NCI-H187 treated with DMSO at 0.1 percent for 48 hours (cell line): ENCODE results near the gene ARHGEF35.
"Not testable (repeated sequence)": the region's sequence is repeated elsewhere in the genome, so short reads cannot be mapped to it uniquely, and the experiment has no call there.

Source experiments
- DNase-seq: peaks from one replicate; lab custom pipeline; 2025; lab: John Stamatoyannopoulos, UW

The ARHGEF35 gene

DNA sequence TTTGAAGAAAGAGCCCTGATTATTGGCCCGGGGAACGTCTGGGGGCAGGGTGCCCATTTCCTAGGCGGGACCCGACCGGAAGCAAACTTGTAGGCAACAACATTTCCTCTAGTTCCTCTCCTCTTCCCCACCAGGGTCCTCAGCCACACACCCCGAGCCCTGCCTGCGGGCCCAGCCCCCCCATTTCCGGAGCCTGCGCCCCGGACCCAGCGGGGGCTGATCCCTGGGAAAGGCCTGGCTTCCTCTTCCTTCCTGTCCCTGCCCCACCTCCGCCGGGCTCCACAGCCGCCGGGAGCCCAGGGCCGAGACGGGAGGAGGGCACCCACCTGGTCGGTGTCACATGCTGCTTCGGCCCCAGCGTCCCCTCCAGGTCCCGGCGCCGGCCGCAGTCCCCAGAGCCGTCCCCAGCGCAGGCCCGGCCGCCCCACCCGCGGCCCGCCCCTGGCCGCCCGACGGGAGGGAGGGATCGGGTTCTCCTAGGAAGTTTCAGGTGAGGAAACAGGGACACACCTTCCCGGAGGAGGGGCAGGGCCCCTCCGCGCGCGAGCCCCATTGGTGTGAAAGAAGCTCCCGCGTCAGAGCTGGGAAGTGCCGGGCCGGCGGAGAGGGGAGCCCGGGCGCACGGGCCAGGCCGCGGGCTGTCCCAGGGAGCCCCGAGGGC, at the start of gene ARHGEF35:
Gene ARHGEF35 (minus strand): TSS at position 622 of the 661 bp plus-strand sequence. CDS start 7,450 bp downstream, outside the sequence.
- not testable (repeated sequence) for DNase-seq

DNA sequence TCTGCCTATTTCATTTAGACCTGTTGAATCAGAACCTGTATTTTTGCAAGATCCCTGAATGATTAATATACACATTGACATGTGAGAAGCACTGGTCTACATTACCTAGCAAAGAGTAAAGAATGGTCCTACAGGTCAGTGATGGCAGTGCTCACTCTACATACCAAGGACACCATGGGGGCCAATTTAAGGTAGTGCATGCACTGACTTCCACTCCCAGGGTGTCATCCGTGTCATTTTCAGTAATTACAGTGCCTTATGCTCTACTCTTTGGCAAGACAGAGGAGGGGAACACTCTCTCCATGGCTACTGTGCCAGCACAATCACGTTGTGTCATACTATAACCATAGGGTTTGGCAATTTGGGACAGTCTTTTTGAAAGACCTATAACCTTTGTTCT, 49.7 kb upstream of the ARHGEF35 start:
- not testable (repeated sequence) for DNase-seq

DNA sequence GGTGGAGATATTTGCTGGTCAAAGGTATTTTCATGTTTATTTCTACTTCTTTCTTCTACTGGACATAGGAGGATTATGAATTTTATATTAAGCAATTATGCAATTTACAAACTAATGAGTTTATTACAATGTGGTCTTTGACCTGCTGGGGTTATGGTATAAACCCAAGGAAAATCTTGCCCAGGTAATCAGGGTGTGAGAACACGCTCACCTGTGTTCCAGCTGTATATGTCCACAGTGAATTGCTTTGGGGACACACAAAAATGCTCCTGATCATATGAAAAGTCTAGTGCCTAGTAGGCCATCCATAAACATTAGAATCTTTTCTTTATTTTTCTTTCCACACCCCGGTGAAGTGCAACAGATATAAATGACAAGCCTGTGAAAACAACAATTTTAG, 43.7 kb upstream of the ARHGEF35 start, which contains the start of gene OR2A42:
Gene OR2A42 (minus strand): TSS at position 241 of the 400 bp plus-strand sequence. CDS start 6,762 bp downstream, outside the sequence.
- not testable (repeated sequence) for DNase-seq

DNA sequence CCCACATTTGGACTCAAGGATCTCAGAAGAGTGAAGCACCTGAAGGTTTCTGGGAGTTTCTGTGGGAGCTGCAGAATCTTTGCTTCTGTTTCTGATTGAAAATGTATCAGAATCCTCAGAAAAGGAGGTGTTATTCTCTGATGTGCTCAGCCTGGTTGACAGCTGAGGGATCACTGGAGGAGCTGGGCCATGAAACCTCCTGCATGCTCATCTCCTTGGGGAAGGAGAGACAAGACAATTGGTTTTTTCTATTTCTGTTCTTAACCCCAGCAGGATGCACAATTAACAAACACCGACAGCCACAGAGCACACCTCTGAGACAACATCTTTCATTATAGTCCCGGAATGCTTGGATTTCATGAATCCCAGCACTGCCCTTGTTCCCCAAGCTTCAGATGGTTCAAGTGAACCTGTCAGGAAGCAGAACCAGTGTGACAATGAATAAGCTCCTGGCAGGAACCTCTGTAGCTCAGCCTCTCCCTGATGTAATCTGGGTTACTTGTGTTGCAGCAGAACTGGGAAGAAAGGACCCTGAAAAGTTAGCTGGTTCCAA, 43.0 kb upstream of the ARHGEF35 start:
- not testable (repeated sequence) for DNase-seq

DNA sequence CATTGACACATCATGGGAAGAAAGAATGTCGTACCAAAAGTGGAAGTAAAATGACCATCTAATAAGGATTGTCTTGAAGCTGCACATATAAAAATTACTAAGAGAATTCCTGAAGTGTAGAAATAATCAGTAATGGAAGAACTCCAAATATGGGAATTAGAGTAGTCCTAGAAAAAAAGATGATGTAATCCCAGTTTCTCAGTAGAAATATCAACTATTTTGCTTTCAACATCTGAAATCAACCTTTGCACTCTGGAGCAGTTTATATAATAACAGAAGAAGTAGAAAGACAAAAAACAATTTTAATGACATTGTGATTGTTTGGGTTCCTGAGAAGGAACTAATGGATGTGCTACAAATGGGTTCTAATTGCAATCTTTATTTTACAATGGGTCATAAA, 37.4 kb upstream of the ARHGEF35 start:
- not testable (repeated sequence) for DNase-seq

DNA sequence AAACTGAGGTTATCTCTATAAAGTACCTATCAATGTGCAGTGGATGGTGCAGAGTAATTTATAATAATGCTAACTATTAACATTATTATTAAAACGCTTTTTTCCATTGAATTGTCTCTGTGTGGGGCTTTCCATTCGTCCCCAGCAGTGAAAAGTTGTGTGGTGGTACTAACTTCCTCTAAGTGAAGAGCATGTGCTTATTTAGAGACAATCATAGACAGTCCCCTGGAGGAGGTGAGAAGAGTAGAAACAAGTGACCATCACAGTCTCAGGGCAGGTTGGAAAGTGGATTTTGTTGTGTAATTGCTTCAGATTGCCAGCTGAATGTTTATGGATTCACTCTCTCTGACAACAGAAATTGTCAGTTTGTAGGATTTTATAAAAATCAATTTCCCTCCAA, 35.4 kb upstream of the ARHGEF35 start:
- not testable (repeated sequence) for DNase-seq

DNA sequence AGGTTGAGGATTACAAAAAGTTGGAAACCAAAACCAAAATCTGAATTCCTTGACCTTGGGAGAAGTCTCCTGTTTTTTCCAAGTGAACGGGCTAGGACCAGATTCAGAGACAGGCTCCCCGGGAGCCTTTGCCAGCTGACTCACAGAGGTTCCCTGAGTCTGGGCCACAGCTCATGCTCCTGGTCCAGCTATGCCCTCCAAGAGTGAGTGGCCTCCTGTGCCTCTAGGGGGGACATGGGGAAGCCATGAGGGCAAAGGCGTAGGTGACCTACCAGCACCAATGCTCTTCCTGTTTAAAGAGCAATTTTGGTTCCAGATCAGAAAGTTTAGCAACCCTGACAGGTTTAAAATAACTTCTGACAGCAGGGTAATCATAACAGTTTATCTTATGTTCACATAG, 33.2 kb upstream of the ARHGEF35 start:
- not testable (repeated sequence) for DNase-seq

DNA sequence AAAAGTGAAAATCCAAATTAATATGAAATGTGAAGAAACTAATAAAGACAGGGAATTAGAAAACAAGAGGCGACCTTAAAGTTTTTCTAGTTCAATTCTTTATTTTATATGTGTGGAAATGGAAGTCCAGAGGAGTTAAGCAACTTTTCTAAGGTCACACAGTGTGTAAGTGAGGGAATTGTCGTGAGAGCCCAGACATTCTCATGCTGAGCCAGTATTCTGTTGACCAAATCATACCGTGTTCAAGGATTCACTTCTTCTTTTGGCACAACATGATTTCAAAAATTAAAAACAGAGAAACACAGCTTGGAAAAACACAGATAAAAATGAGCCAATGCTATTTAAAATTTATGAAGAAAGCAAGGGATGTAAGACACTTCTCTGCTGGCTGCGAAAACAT, 31.2 kb upstream of the ARHGEF35 start:
- DNase-seq = not testable (repeated sequence)

DNA sequence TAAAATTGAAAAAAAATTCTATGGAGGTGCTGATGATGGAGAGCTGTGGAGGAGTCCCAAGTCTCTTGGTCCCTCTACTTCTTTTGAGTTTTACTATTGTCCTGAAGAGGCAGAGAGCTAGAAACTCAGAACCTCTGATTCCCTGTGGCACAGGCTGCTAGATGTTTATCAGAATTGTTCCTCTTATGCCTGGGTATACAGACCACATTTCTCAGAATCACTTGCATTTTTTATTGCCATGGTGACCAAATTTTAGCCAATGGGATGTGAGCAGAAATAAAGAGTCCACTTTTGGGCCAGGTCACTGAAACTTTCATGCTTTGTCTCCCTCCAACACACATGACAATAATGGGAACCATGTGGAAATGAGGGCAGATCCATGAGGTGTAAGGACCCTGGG, 28.0 kb upstream of the ARHGEF35 start:
- DNase-seq = not testable (repeated sequence)

DNA sequence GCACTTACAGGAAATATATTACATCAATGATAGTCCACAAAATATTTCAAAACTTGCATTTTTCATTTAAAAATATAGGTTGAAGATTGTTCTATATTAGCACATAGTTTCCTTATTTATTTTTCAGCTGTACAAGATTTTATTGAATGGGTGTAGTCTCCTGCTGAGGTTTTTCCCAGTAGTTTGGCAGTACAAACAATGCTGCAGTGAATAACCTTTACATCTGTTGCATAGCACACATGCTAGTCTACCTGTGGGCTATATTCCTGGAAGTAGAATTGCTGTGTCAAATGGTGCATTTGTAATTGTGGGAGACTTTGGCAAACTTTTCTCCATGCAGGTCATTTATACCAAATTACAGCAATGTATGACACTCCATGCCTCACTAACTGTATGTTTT, 24.9 kb upstream of the ARHGEF35 start:
- not testable (repeated sequence) for DNase-seq

DNA sequence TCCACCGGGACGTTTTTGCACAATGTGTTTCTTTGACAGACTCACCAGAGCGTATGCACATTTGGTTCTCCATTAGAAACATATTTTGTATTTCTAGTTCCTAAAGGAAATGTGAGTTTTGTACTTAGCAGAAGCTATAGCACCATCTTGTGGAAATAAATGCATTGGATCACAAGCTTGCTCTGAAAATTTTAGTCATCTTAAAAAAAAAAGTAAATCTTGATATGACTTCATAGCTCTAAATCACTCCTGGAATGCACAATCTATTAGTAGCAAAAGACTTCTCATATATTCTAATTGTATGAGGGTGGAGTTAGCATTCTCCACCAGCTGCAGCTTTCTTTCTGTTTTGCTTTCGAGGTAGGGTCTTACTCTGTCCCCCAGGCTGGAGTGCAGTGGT, 23.5 kb upstream of the ARHGEF35 start:
- DNase-seq = not testable (repeated sequence)

DNA sequence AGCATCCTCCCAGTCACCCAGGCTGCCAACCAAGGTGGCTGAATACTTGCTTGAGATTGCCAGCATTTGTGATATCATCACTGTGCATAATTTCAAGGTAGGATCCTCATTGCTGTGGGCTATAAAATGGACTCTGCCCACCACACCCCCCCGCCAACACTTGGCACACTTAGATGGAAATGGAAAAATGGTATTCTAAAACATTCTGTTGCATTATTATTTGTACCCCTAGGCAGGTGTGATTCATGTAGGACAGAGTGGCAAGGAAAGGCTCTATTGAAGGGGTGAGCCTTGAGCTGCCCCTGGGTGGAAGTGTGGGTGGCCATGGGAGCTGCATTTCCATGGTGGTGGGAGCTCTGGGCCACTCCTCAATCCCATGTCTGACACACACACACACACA, 22.9 kb upstream of the ARHGEF35 start:
- not testable (repeated sequence) for DNase-seq

DNA sequence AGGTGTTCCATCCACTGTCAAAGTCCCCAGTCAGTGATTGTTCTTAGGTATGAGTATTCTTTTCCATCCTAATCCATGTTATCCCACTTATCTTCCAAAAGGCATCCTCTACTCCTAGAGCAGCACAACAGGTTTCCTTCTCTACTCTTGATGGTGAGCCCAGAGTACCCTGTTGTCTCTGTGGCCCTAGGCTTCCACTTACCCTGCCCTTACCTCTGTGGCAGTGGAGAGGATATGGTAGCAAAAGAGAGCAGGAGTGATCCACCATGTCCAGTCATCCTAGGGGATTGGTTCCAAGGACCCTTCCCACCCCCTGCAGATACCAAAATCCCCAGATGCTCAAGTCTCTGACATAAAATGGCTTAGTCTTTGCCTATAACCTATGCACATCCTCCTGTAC, 21.6 kb upstream of the ARHGEF35 start:
- not testable (repeated sequence) for DNase-seq

DNA sequence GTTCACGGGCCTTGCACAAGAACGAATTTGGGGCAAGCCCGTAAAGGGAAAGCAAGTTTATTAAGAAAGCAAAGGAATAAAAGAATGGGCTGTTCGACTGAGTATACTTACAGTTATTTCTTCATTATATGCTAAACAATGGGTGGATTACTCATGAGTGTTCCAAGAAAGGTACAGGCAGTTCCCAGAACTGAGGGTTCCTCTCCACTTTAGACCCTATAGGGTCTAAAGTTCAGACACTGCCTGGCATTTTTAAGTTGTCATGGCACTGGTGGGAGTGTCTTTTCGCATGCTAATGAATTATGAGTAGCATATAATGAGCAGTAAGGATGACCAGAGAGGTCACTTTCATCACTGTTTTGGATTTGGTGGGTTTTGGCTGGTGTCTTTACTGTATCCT, 9.7 kb upstream of the ARHGEF35 start:
- DNase-seq = not testable (repeated sequence)

DNA sequence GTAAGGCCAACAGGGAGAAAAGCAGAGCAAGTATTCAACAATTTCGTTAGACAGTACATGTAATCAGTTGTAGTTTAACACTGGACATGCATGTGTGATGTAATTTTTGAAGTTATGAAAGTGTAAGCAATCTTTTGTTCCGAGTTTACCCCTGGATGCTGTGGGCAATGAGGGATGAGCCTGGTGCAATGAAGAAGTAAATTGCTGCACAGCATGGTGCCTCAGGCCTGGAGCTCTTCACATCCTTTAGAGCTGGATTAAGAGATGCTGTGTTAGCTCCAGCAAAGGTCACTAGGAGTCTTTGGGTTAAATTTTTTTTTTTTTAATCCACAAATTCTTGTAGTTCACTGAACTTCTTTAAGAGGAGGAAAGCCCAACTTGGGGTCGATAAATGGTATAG, 7.5 kb upstream of the ARHGEF35 start:
- not testable (repeated sequence) for DNase-seq

DNA sequence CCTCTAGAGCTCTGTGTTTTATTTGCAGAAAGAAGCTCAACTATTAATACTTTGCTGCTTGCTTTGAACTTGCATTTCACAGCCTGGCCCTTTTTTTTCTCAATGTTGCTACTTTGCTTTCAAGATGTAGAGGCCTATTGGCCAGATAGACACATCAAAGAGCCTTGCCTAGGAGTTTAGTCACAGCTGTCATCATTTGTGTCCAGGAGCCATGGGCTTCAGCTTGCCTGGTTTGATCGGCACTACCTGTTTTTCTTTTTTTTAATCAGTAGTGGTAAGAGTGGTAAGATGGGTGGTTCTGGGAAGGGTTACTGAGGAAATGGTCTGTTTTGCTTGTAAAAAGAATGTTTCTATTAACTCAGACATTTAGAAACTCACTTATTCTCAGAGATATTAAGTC, 6.3 kb upstream of the ARHGEF35 start:
- DNase-seq = not testable (repeated sequence)

DNA sequence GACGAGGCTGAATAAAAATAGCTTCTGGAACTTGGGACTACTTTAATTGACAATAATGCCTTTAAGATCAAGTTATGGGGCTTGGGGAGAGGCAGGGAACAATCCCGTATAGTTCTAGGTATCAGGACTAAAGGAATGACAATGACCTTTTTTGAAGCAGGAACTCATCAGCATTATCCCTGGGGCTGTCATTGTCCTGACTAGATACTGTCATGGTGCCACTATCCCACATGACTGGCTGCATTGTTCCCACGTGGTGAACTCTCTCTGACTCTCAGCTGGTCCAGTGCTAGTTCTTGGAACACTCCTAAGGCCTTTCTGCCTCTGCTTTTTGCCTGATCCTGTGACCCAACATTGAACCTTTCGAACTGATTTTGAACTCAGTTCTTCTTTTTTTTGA, 3.3 kb upstream of the ARHGEF35 start:
- DNase-seq = not testable (repeated sequence)

DNA sequence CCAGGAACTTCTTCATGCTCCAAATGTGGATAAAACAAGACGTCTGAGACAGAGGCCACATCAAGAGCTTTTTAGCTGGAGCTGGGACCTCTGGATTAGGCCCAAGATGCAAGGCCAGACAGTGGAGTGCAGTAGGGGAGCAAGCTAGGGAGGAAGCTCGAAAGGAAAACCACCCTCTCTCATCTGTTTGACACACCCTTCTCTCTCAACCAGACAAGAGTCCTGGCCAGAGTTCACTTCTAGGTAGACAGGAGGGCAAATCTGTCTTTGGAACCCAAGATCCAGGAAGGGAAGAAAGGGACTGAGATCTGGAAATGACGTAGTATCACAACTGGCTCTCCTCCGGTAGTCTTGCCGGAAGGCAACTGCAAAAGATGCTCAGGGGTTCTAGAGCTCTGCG, 1.2 kb downstream of the ARHGEF35 start:
- not testable (repeated sequence) for DNase-seq

DNA sequence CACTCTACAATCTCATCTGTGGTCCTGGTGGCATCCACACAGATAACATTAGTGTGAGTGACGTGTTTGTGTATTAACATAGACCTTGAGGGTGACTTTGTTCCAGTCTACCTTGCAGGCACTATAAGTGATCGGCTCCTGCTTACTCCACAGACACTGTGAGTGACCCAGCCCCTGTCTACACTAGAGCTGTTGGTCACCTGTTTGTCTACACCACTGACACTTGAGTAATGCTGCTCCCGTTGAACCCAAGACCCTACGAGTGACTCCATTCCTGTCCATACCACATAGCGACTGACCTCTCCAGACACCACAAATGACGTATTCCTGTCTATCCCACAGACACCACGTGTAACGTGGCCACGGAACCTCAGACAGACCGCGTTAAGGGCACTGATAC, 1.9 kb downstream of the ARHGEF35 start:
- DNase-seq = not testable (repeated sequence)

DNA sequence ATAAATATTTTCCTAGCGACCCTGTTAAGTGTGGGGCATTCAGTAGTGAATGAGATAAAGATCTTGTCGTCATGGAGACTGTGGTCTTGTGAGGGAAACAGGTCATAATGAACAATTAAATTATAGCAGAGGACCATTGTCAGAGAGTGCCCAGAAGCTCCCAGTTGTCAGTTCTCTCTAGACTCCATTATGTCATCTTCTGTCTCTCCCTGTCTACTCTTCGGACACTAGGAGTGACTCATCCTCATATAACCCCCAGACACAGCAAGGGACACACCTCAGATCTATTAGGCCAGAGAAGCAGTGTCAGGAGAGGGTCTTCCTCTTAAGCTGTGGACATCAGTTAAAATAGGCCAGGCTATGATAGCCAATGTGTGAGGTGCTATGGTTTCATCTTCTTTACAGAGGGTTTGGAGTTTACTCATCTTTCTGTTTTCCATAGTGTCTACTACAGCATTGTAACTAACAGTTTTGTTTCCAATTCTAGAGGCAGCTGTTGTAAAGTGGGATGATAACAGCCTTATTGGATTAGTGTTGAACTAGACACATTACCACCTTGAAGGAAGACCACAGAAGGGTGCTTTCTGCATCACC, 7.0 kb downstream of the ARHGEF35 start:
- DNase-seq = not testable (repeated sequence)

DNA sequence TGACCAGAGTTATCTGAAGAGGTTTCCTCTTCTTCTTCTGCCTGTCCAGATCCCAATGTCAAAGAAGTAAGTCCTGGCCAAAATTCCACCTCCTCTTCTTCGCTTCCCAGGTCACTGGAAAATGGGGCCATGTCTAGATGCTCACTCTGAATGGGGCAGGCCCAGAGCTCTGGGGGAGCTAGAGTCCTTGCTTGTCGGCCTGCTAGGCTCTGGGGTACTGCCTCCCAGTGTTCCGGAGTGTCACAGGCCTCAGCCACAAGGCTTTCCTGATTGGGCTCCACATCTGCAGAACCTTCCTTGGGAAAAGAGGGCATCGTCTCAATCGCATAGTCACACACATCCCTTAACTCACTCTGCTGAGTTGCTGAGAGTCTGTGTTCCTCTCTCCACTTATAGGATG, 7.8 kb downstream of the ARHGEF35 start:
- not testable (repeated sequence) for DNase-seq

DNA sequence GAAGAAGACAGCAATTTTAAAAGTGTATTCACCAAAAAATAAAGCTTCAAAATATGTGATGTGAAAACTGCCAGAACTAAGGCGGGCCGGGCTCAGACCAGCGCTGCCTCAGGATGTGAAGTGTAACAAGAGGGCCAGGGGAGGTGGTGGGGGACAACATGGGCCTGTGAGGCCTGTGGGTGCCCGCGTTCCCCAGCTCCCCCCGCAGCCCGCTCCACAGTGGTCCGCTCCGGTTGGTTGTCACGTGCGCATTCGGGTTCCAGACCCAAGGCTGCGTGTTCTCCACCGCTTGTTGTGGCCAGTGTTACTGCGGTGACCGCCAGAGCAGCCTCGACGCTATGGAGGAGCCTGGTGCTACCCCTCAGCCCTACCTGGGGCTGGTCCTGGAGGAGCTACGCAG, 12.5 kb downstream of the ARHGEF35 start, which contains the start of gene CTAGE4:
Gene CTAGE4 (plus strand): TSS at position 301 of the 400 bp plus-strand sequence. CDS start 38 bp downstream, at position 339.
- DNase-seq = not testable (repeated sequence)

DNA sequence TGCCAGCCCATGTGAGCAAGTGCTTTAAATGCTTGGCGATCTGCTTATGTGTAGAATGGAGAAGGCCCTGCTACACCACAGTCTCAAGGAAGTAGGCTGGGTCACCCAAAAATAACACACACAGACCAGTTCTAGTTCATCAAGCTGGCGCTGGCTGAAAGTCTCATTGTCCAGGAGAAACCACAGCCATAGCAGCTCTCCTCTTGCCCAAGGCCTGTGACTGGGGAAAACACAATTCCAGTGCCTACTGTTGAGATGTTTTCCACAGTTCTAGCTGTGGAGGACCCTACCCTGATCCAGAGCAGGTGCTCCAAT, 16.5 kb downstream of the ARHGEF35 start:
- not testable (repeated sequence) for DNase-seq
